ENCODE measurements around the gene ECHS1. TPM values are rescaled to one million over a fixed set of nuclear protein-coding genes. Genes with fewer than 3 reads are reported as not detected.

ECHS1 gene
- total and polyA plus RNA-seq, 9 of the 15 experiments (the other 6 are each of a cell fraction or from before 2014, with no cell fraction given) = 16.6 to 100 (median 68.1) TPM

DNA sequence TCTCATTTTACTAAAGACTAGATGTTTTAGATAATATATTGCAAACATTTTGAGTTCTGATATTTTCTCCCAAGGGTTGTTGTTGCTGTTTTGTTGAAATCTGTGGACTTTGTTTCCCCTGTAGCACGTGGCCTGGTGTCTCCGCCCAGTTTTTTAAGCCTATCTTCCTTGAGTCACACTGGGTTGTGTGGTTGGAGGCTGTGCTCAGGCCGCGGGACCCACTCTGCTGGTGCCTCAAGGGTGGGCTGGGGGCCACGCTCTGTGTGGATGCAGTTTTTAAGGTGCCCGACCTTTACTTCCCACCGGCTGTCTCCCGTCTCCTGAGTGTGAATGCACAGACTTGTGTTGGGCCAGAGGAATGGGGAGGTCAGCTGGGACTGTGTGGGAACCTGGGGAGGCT lies 30.2 kb downstream of the ECHS1 start (continued):
- TF ChIP-seq ZNF584 (CRISPR knock-in tag; IDR thresholded peaks at IDR 0.05; ENCODE audit: low read depth) (no peak), ZNF785 (CRISPR knock-in tag; IDR thresholded peaks at IDR 0.05) (no peak), MTA1 (IDR thresholded peaks at IDR 0.05; ENCODE audit: borderline replicate concordance) (no peak), ZNF197 (CRISPR knock-in tag; IDR thresholded peaks at IDR 0.05; ENCODE audit: low read depth) (no peak), CBFA2T3 (IDR thresholded peaks at IDR 0.05) (no peak), POU5F1 (IDR thresholded peaks at IDR 0.05; ENCODE audit: borderline replicate concordance, low read depth, low read length, partially characterized antibody) (no peak), RAD21 (CRISPR knock-in tag; conservative IDR thresholded peaks at IDR 0.05 in 1 of 2, IDR thresholded peaks at IDR 0.05 in 1 of 2) (no peak), JUN (IDR thresholded peaks at IDR 0.05; ENCODE audit: borderline replicate concordance, low read depth, low read length) (no peak), JUN (CRISPR knock-in tag; IDR thresholded peaks at IDR 0.05; ENCODE audit: borderline replicate concordance) (no peak)
- TF ChIP-seq, protein P1, sequence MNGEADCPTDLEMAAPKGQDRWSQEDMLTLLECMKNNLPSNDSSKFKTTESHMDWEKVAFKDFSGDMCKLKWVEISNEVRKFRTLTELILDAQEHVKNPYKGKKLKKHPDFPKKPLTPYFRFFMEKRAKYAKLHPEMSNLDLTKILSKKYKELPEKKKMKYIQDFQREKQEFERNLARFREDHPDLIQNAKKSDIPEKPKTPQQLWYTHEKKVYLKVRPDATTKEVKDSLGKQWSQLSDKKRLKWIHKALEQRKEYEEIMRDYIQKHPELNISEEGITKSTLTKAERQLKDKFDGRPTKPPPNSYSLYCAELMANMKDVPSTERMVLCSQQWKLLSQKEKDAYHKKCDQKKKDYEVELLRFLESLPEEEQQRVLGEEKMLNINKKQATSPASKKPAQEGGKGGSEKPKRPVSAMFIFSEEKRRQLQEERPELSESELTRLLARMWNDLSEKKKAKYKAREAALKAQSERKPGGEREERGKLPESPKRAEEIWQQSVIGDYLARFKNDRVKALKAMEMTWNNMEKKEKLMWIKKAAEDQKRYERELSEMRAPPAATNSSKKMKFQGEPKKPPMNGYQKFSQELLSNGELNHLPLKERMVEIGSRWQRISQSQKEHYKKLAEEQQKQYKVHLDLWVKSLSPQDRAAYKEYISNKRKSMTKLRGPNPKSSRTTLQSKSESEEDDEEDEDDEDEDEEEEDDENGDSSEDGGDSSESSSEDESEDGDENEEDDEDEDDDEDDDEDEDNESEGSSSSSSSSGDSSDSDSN (IDR thresholded peaks at IDR 0.05; ENCODE audit: borderline replicate concordance in 1 of 2, low read depth in 2 of 2, low read length in 2 of 2) = no peak
